Endometrial microvascular endothelial cells (primary cell): Measurements from ENCODE around the gene BAMBI. TPM values are rescaled to one million over a fixed set of nuclear protein-coding genes. Genes with fewer than 3 reads are reported as not detected.

Source experiments
- in situ Hi-C: cut with HindIII; loops from 2 replicates; pipeline ENCODE4 v1.10.0; 2017; ENCODE audit warnings: low sequenced_read_pairs, low pct_unique_long_range_greater_than_20kb; ENCODE audit errors: inconsistent ontology term
- total RNA-seq: library from RNA; depleted of rRNA; stranded (reverse); fragments of >200 nt; gene quantifications from one replicate; pipeline ENCODE4 v1.2.3, GENCODE V29; 2015; ENCODE audit errors: inconsistent ontology term

Gene BAMBI
- total RNA-seq, 1 donor from 2014 or later, result 5.0 TPM

- in situ Hi-C loops, result no loop called here
Measured at GRCh38 chr10:28691187-28691694, 13.9 kb downstream of the BAMBI start.

- in situ Hi-C loops, result no loop called here
Measured at GRCh38 chr10:28692050-28692449, 14.7 kb downstream of the BAMBI start.

DNA sequence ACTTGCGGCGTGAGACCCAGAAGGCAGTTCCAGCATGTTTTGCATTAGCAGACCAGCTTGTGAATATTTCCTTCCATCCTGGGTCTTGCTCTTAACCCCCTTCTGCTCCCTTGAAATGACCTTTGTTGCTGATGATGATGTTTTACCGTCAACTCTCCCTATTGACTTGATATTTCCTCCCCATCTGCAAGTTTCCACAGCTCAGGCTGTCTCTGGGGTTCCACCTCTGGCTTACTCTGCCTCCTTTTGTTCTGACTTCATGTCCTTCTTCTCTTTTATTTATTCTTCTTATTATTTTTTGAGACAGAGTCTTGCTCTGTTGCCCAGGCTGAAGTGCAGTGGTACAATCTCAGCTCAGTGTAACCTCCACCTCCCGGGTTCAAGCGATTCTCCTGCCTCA, 17.2 kb downstream of the BAMBI start:
- in situ Hi-C loops, result no loop called here

- in situ Hi-C loops, result no loop called here
Measured at GRCh38 chr10:28698075-28698474, 20.8 kb downstream of the BAMBI start.

DNA sequence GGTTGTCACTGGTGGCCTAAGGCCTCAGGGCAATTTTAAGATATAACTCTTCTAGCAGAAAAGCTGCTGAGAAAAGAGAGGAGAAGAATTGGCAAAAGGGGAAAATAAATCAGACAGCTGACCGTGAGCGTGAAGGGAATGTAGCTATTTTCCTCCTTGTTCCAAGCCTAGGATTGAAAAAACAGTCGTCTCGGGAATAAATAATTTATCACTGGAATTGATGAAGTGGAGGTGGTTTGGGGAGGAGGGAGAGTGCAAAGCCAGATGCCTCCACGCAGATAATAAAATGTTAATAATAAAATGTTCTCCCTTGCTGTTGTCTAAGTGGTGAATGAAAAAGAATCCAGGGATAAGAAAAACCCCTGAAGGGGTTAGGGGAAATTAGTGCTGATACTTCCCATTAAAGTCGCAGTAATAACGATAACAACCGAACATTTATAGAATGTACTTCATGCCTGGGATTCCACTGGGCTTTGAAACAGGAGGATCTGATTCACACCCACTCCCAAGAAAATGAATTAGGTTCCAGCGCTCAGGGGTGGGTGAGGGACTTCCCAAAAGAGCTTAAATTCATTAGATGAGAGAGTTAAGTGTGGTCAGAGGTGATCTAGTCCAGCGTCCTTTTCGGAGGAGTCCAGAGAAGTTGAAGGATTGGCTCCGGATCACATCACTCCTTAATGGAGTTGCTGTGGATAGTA, 27.3 kb downstream of the BAMBI start:
- in situ Hi-C loops, result no loop called here

DNA sequence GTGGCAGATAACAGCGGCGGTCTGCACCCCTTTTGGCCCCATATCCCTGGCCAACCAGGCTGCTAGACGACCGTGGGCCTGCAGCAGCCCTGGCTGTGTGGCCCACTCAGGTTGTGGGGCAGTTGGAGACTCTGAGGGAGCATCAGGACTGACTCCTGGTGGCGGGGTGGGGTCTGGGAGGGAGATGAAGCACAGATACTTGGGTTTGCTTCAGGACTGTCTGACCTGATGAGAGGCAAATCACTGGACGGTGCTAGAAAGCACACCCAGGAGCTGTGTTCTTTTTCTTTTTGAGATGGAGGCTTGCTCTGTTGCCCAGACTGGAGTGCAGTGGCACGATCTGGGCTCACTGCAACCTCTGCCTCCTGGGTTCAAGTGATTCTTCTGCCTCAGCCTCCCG, 28.2 kb downstream of the BAMBI start:
- in situ Hi-C loops, result no loop called here

- in situ Hi-C loops, result no loop called here
Measured at GRCh38 chr10:28709001-28709710, 31.8 kb downstream of the BAMBI start.

DNA sequence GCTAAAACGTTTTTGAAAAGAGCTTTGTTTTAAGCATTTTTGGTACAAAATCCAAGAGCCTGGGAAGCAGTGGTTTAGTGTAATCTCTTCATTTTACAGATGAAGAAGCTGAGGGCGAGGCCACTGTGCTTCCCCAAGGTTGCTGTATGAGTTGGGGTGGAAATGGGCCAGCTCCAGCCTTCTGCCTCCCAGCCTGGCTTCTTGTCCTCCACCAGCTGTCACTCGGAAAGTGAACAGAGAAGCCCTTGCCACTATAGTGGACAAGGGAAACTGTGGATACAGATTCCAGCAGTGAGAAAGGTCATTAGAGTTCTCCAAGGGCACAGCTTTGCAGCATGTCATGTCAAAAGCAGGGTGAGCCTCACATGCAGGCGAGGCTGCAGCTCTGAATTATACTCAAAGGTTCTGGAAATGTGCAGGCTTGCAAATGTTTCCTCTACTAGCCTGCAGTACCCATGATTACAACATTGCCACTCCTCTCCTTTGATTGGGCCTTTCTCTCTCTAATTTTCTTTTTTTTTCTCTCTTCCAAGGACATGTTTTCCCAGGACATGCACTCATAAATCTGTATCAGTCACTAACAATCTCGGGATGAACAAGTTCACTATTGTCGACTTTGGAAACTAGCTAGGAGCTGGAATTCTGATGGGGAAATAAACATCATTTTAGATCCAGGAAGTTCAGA, 33.0 kb downstream of the BAMBI start:
- in situ Hi-C loops, result no loop called here

DNA sequence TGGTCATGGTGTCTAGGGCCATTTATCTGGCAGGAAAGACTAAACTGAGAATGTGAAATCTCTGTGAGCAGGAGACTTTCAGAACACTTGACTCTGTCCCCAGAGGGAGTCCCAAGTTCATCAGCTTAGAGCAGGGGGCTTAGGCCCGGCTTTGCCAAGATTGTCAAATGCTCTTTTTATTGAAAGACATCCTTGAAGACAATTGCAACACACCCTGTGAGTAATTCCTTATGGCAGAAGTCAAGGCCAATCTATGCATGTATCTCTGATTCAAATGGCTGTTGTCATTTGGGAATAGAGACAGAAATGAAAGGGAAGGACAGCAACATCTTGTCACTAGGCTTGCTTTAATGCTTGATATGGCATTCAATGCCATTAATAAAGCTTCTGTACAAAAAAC, 33.7 kb downstream of the BAMBI start:
- in situ Hi-C loops, result no loop called here

GRCh38 chr10:28711776-28712175, 34.5 kb downstream of the BAMBI start:
- in situ Hi-C loops, result no loop called here

DNA sequence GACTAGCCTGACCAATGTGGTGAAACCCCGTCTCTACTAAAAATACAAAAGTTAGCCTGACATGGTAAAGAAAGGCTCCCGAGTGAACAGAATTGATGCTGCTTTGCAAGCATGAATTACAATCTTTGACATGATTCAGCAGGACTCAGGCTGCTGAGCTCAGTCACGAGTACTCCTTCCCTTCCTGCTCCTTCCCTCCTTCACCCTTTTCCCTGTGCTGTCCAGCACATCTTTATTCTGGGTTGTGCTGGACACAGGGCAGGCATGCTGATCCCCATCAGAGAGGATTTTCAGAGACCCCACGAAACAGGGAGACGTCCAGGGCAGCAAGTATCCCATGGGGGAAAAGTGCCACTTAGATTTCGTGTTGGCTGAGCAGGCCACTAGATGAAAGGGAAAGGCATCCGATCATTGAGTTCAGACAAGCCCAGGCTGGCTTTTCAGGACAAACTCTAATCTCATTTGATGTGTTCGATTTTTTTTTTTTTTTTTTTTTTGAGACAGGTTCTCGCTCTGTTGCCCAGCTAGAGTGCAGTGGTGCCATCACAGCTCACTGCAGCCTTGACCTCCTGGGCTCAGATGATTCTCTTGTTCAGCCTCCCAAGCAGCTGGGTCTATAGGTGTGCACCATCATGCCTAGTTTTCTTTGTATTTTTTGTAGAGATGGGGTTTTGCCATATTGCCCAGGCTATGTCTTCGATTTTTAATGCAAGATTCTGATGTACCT, 36.5 kb downstream of the BAMBI start:
- in situ Hi-C loops, result no loop called here

GRCh38 chr10:28714401-28715053, 37.2 kb downstream of the BAMBI start:
- in situ Hi-C loops, result no loop called here

DNA sequence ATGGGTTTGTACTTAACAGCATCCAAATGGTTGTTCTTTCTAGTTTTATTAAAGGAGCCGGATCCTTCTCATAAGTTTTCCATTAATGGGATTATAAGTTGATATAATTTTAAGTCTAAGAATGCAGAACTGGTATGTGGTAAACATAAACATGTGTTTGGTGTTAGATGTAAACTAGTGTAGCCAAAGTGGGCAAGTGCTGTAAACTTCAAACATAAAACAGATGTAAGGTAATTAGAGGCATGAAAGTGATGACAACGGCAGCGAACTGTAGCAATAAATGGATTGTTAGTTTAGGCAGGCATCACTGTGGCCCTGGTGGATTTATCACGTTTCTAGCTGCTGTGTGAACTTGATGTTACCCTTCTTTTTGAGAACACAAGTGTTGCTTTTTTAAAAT, 37.9 kb downstream of the BAMBI start:
- in situ Hi-C loops, result no loop called here

GRCh38 chr10:28715757-28716156, 38.4 kb downstream of the BAMBI start:
- in situ Hi-C loops, result no loop called here

DNA sequence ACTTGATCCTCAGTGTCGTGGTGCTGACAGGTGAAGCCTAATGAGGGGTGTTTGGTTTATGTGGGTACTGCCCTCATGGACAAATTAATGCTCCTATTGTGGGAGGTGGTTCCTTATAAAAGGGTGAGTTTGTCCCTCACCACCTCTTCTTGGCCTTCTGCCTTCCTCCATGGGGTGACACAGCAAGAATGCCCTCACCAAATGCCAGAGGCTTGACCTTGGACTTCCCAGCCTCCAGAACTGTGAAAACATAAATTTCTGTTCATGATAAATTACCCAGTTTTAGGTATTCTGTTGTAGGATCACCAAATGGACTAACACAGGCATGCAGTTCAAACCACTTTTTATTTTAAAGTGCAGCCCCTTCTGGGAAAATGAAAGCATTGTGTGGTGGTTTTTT, 39.4 kb downstream of the BAMBI start:
- in situ Hi-C loops, result no loop called here

DNA sequence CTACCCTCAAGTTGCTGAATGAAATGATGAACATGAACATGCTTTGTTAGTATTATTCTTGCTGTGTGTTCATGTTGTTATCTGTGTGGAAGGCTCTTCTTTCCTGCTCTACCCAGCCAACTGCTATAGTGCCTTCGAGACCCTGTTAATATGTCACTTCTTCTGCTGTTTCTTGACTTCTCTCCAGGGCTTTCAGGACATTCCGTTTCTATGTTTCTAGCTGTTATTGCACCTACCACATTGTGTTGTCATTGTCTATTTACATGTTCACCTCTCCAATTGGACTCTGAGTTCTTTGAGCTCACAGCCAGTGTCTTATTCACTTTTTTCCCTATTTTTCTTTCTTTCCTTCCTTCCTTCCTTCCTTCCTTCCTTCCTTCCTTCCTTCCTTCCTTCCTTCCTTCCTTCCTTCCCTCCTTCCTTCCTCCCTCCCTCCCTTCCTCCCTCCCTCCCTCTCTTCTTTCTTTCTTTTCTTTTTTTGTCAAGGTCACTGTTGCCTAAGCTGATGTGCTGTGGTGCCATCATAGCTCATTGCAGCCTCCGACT, 40.4 kb downstream of the BAMBI start:
- in situ Hi-C loops, result no loop called here

DNA sequence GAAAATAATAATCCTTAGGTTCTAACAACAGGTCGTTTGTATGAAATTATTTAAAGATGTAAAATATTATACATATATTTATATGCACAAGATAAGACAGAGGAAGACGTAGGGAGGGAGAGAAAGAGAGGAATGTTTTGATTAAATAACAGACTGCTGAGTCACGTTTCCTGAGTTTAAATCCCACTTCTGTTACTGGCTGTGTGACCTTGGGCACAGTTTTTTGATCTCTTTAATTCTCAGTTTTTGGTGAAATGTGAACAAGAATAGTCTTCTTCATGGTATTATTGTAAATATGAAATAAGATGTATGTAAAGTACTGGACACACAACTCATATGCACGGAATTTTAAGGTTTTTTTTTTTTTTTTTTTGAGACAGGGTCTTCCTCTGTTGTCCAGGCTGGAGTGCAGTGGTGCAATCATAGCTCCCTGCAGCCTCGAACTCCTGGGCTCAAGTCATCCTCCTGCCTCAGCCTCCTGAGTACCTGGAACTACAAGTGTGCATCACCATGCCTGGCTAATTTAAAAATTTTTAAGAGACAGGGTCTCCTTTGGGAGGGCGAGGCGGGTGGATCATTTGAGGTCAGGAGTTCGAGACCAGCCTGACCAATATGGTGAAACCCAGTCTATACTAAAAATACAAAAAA, 42.6 kb downstream of the BAMBI start:
- in situ Hi-C loops, result no loop called here

GRCh38 chr10:28721318-28721951, 44.1 kb downstream of the BAMBI start:
- in situ Hi-C loops, result no loop called here
